PFSK-1 (cell line): Measurements from ENCODE around the gene CYTH4.

Experiments used
- POLR2AphosphoS5 ChIP-seq: IDR thresholded peaks from 2 replicates; pipeline ENCODE4 v1.6.1; 2012; ENCODE audit warnings: low read depth, mild to moderate bottlenecking, control low read depth, low read length, moderate library complexity
- TAF1 ChIP-seq: IDR thresholded peaks from 2 replicates; pipeline ENCODE4 v1.6.1; 2012; ENCODE audit warnings: low read length, control low read depth, borderline replicate concordance; ENCODE audit not compliant: insufficient read depth

DNA sequence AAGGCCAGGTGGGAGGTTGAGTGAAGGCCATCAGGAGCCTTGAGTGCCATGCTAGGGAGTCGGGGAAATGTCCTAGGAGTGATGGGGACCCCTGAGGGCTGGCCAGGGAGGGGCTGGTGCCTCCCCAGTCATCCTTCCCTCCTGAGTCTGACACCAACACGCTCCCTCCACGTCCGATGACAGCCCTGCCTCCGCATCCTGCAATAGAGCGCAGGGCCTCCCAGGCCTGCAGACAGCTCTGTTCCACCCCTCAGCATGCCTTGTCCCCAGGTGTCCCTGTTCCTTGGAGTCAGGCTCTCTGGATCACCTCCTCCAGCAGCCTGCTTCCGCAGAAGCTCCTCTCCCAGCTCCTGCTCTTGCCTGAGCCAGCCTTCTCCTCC, 41.4 kb upstream of the CYTH4 start:
- TF ChIP-seq TAF1: no peak
- TF ChIP-seq POLR2AphosphoS5: no peak
